PC-9 (cell line): ENCODE results near the gene ERG. TPM values are rescaled to one million over a fixed set of nuclear protein-coding genes. Genes with fewer than 3 reads are reported as not detected.

ENCODE experiments used
- BruUV-seq: library from RNA; stranded (reverse); fragments of 400-500 nt; replicated peaks from 2 replicates; lab custom pipeline; 2021; lab: Mats Ljungman, UMichigan
- CTCF ChIA-PET: fragments of 300-600 bp; sonication (Branson Sonifier 250); formaldehyde crosslinking; loops from one replicate; lab custom pipeline; 2022; ENCODE audit warnings: antibody characterized with exemption; lab: Charles Lee
- POLR2A ChIA-PET: fragments of 300-600 bp; sonication (Branson Sonifier 250); formaldehyde crosslinking; loops from one replicate; lab custom pipeline; 2022; ENCODE audit warnings: antibody characterized with exemption; ENCODE audit not compliant: unreplicated experiment; lab: Charles Lee
- DNase-seq, 2 experiments: peaks; one replicate each; pipeline versions ENCODE4 v3.0.0 to v3.0.0-alpha.2; 2015 to 2022; ENCODE audit warnings: mixed read lengths in 1 of 2
- H2AFZ ChIP-seq: fragments of 200-600 bp; sonication (generic); 2 replicates; pipeline ENCODE4 v1.8.1; 2017; ENCODE audit warnings: antibody characterized with exemption
- H3F3A ChIP-seq: fragments of 200-600 bp; sonication (generic); 2 replicates; pipeline ENCODE4 v1.8.1; 2017; ENCODE audit warnings: antibody characterized with exemption, mild to moderate bottlenecking, low read depth; ENCODE audit not compliant: insufficient read depth
- H3K27ac ChIP-seq: fragments of 200-600 bp; sonication (generic); 2 replicates; pipeline ENCODE4 v1.6.1; 2016; ENCODE audit warnings: mixed run types
- H3K27me3 ChIP-seq: fragments of 200-600 bp; sonication (generic); 2 replicates; pipeline ENCODE4 v1.6.1; 2016; ENCODE audit warnings: low read depth, mixed run types; ENCODE audit not compliant: insufficient read depth
- H3K36me3 ChIP-seq: fragments of 200-600 bp; sonication (generic); 2 replicates; pipeline ENCODE4 v1.6.1; 2016; ENCODE audit warnings: low read depth, mixed run types
- H3K4me1 ChIP-seq: fragments of 200-600 bp; sonication (generic); replicated peaks from 2 replicates; pipeline ENCODE4 v1.6.1; 2016; ENCODE audit warnings: mixed run types; ENCODE audit not compliant: insufficient read depth
- H3K4me2 ChIP-seq: fragments of 200-600 bp; sonication (generic); 2 replicates; pipeline ENCODE4 v1.6.1; 2017; ENCODE audit warnings: mixed run types
- H3K4me3 ChIP-seq: fragments of 200-600 bp; sonication (generic); 2 replicates; pipeline ENCODE4 v1.6.1; 2016; ENCODE audit warnings: mixed run types
- H3K79me2 ChIP-seq: fragments of 200-600 bp; sonication (generic); 2 replicates; pipeline ENCODE4 v1.6.1; 2017; ENCODE audit warnings: low read depth, mixed run types
- H3K9me2 ChIP-seq: fragments of 200-600 bp; sonication (generic); 2 replicates; pipeline ENCODE4 v1.8.1; 2017; ENCODE audit warnings: mild to moderate bottlenecking; ENCODE audit not compliant: insufficient read depth
- H3K9me3 ChIP-seq: fragments of 200-600 bp; sonication (generic); 2 replicates; pipeline ENCODE4 v1.8.1; 2016; ENCODE audit warnings: low read depth; ENCODE audit not compliant: insufficient read depth
- H4K20me1 ChIP-seq: fragments of 200-600 bp; sonication (generic); 2 replicates; pipeline ENCODE4 v1.8.1; 2017; ENCODE audit not compliant: insufficient read depth
- CTCF ChIP-seq: fragments of 200-600 bp; sonication (generic); conservative IDR thresholded peaks from 2 replicates; pipeline ENCODE4 v1.6.1; 2017; ENCODE audit warnings: mixed run types, antibody characterized with exemption, mild to moderate bottlenecking, moderate library complexity
- EZH2 ChIP-seq: fragments of 200-600 bp; sonication (generic); IDR thresholded peaks from 2 replicates; pipeline ENCODE4 v1.8.0; 2017; ENCODE audit warnings: antibody characterized with exemption, low read depth
- intact Hi-C: fragments of 100-400 bp; cut with micrococcal nuclease; formaldehyde crosslinking; loops from one replicate; pipeline ENCODE4 v1.10.0; 2022; ENCODE audit not compliant: unreplicated experiment
- total RNA-seq: library from RNA; stranded (reverse); gene quantifications from 2 replicates; pipeline ENCODE4 v1.2.3, GENCODE V29; 2021

ERG gene
- total RNA-seq, 1 experiment from 2014 or later: not detected

GRCh38 chr21:38489271-38489652 is 9.0 kb downstream of the ERG start:
- Histone ChIP-seq H3K4me1 (no peaks in the 10 kb centered on the region), H3K9me2 (no peaks in the 10 kb centered on the region), H3K9me3 (no peaks in the 10 kb centered on the region), H3K27ac (no peak overlapping the region), H3K36me3 (no peaks in the 10 kb centered on the region), H2AFZ (no peak overlapping the region), H3K27me3 (peaks cover 37% of the 10 kb centered on the region), H4K20me1 (no peaks in the 10 kb centered on the region), H3K4me3 (no peak overlapping the region), H3K4me2 (no peak overlapping the region), H3K79me2 (no peaks in the 10 kb centered on the region), H3F3A (no peaks in the 10 kb centered on the region)
- ChIA-PET CTCF (interaction anchor here (0.6 kb wide), 1 partner anchor 1796 kb away, joined by 4 read pairs; no protein-coding TSS in a partner anchor), POLR2A (no interaction called here)
- no peak for DNase-seq
- no TSS peak for BruUV-seq
- TF ChIP-seq EZH2: no peak
- no peak for TF ChIP-seq CTCF
- intact Hi-C loops: no loop called here

GRCh38 chr21:38488640-38489270 is 9.5 kb downstream of the ERG start:
- POLR2A ChIA-PET: no interaction called here

GRCh38 chr21:38487901-38488639 is 10.2 kb downstream of the ERG start:
- CTCF ChIA-PET: no interaction called here
- Histone ChIP-seq H3K79me2 (no peaks in the 10 kb centered on the region), H3K9me2 (no peaks in the 10 kb centered on the region), H3K27me3 (peaks cover 34% of the 10 kb centered on the region), H3K4me3 (no peak overlapping the region), H3K27ac (no peak overlapping the region), H3F3A (no peaks in the 10 kb centered on the region), H2AFZ (no peak overlapping the region), H3K36me3 (no peaks in the 10 kb centered on the region), H3K4me1 (no peaks in the 10 kb centered on the region), H3K4me2 (no peak overlapping the region), H4K20me1 (no peaks in the 10 kb centered on the region), H3K9me3 (no peaks in the 10 kb centered on the region)
- TF ChIP-seq CTCF (no peak), EZH2 (no peak)
- POLR2A ChIA-PET: no interaction called here
- intact Hi-C loops: no loop called here
- no peak for DNase-seq
- no TSS peak for BruUV-seq

More at GRCh38 chr21:38488640-38489270, 9.5 kb downstream of the ERG start:
- Histone ChIP-seq H3K9me2 (no peaks in the 10 kb centered on the region), H3K9me3 (no peaks in the 10 kb centered on the region), H2AFZ (no peak overlapping the region), H3K27me3 (peaks cover 34% of the 10 kb centered on the region), H3K4me3 (no peak overlapping the region), H3K36me3 (no peaks in the 10 kb centered on the region), H3K27ac (no peak overlapping the region), H3K4me1 (no peaks in the 10 kb centered on the region), H4K20me1 (no peaks in the 10 kb centered on the region), H3F3A (no peaks in the 10 kb centered on the region), H3K4me2 (no peak overlapping the region), H3K79me2 (no peaks in the 10 kb centered on the region)
- intact Hi-C loops: no loop called here
- CTCF ChIA-PET: no interaction called here
- TF ChIP-seq CTCF (no peak), EZH2 (no peak)
- no peak for DNase-seq
- BruUV-seq: no TSS peak
